Medulla oblongata (tissue), 1 donor: ENCODE measurements around the gene SIM2.

Source experiments
- DNase-seq: peaks from one replicate; pipeline ENCODE4 v3.0.0-alpha.2; 2015; ENCODE audit errors: extremely low spot score

SIM2 gene

GRCh38 chr21:36761685-36762084, 62.8 kb downstream of the SIM2 start:
- no peak for DNase-seq

GRCh38 chr21:36762642-36763041, 63.7 kb downstream of the SIM2 start:
- DNase-seq, result no peak

GRCh38 chr21:36763305-36763704, 64.4 kb downstream of the SIM2 start:
- no peak for DNase-seq

GRCh38 chr21:36765229-36765628, 66.3 kb downstream of the SIM2 start:
- no peak for DNase-seq

- DNase-seq, result no peak
These were observed 67.6 kb downstream of the SIM2 start for GRCh38 chr21:36766511-36766910.

GRCh38 chr21:36767096-36767495, 68.2 kb downstream of the SIM2 start:
- no peak for DNase-seq

- DNase-seq, result peak; percentile 63
These were observed 69.6 kb downstream of the SIM2 start for GRCh38 chr21:36768496-36768895.

GRCh38 chr21:36769051-36769839, 70.3 kb downstream of the SIM2 start:
- peak; percentile 61 for DNase-seq

GRCh38 chr21:36773117-36773516, 74.2 kb downstream of the SIM2 start:
- peak; percentile 42 for DNase-seq

GRCh38 chr21:36773995-36774394, 75.1 kb downstream of the SIM2 start:
- no peak for DNase-seq

GRCh38 chr21:36776981-36777617, 78.2 kb downstream of the SIM2 start:
- no peak for DNase-seq

- no peak for DNase-seq
These were observed 81.9 kb downstream of the SIM2 start for GRCh38 chr21:36780861-36781260.

GRCh38 chr21:36783612-36784374, 84.9 kb downstream of the SIM2 start:
- DNase-seq, result no peak

GRCh38 chr21:36784947-36785346, 86.0 kb downstream of the SIM2 start:
- DNase-seq, result no peak

- DNase-seq, result no peak
These were observed 86.7 kb downstream of the SIM2 start for GRCh38 chr21:36785615-36786014.

- no peak for DNase-seq
These were observed 87.3 kb downstream of the SIM2 start for GRCh38 chr21:36786186-36786585.

- DNase-seq, result no peak
These were observed 89.3 kb downstream of the SIM2 start for GRCh38 chr21:36788120-36788638.

- peak; percentile 38 for DNase-seq
These were observed 91.7 kb downstream of the SIM2 start for GRCh38 chr21:36790616-36791015.

- no peak for DNase-seq
These were observed 92.3 kb downstream of the SIM2 start for GRCh38 chr21:36791180-36791579.

GRCh38 chr21:36791695-36792470, 93.0 kb downstream of the SIM2 start:
- peak; percentile 35 for DNase-seq

GRCh38 chr21:36792505-36792967, 93.6 kb downstream of the SIM2 start:
- DNase-seq, result no peak
